GM12892 (cell line): ENCODE measurements around the gene DHX38.

Experiments
- POLR2A ChIP-seq: IDR thresholded peaks from 2 replicates; pipeline ENCODE4 v1.6.1; 2011; ENCODE audit warnings: low read depth, low read length, control low read depth
- POLR2AphosphoS5 ChIP-seq: IDR thresholded peaks from 2 replicates; pipeline ENCODE4 v1.6.1; 2011; ENCODE audit warnings: low read depth, low read length, control low read depth
- TAF1 ChIP-seq: IDR thresholded peaks from 2 replicates; pipeline ENCODE4 v1.6.1; 2011; ENCODE audit warnings: low read depth, mild to moderate bottlenecking, control low read depth, low read length, borderline replicate concordance

DNA sequence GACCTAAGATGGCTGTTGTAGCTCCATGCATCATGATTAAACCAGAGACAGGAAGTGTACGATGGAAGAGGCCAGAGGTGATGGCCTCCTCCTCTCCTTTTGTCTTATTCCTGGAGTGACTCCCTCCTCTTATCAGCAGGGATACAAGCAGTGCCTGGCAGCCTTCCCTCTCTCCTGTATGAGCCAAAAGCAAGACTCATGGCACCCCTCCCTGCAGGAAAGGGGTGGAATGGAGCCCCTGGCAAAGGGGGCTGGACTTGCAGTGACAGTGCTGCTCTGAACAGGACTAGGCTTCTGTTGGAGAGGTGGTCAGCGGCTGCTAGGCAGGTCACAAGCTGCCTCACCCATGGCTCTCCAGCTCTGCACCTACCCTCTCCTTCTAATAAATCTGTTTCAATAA is 8.6 kb upstream of the DHX38 start:
- TF ChIP-seq POLR2AphosphoS5 = no peak
- no peak for TF ChIP-seq POLR2A
- no peak for TF ChIP-seq TAF1
